H1 (cell line): ENCODE data around the gene RHOBTB1. TPM values are rescaled to one million over a fixed set of nuclear protein-coding genes. Genes with fewer than 3 reads are reported as not detected.

Source experiments
- CTCF ChIA-PET: fragments of 300-600 bp; sonication (Branson Sonifier 250); formaldehyde crosslinking; loops from one replicate; lab custom pipeline; 2021; ENCODE audit not compliant: partially characterized antibody; lab: Charles Lee
- POLR2A ChIA-PET: fragments of 300-600 bp; sonication (Branson Sonifier 250); formaldehyde crosslinking; loops from one replicate; lab custom pipeline; 2021; ENCODE audit warnings: inconsistent platforms; ENCODE audit not compliant: partially characterized antibody; lab: Charles Lee
- DNase-seq, 2 experiments: peaks; one replicate each; pipeline versions ENCODE4 v3.0.0 to v3.0.0-alpha.2; 2010 to 2022; ENCODE audit warnings: low spot score in 2 of 2, low read depth in 1 of 2, mixed read lengths in 1 of 2
- FAIRE-seq: peaks from 2 replicates; lab custom pipeline; 2011; peaks lifted over from hg19 to GRCh38; lab: Jason Lieb, UNC
- H2AFZ ChIP-seq: 2 replicates; pipeline ENCODE4 v1.8.1; 2012; ENCODE audit warnings: low read length, inconsistent platforms
- H2AK5ac ChIP-seq: 2 replicates; pipeline ENCODE4 v1.6.1; 2013; ENCODE audit warnings: low read depth, low read length
- H2BK120ac ChIP-seq: replicated peaks from 2 replicates; pipeline ENCODE3; 2013; ENCODE audit warnings: low read depth, low read length, inconsistent platforms
- H2BK12ac ChIP-seq: 2 replicates; pipeline ENCODE4 v1.6.1; 2013; ENCODE audit warnings: low read depth, low read length
- H2BK15ac ChIP-seq: 2 replicates; pipeline ENCODE4 v1.6.1; 2013; ENCODE audit warnings: low read length
- H2BK20ac ChIP-seq: 2 replicates; pipeline ENCODE4 v1.6.1; 2013; ENCODE audit warnings: low read length
- H2BK5ac ChIP-seq: 2 replicates; pipeline ENCODE4 v1.6.1; 2013; ENCODE audit warnings: low read depth, low read length
- H3K14ac ChIP-seq: 2 replicates; pipeline ENCODE4 v1.6.1; 2013; ENCODE audit warnings: inconsistent platforms; ENCODE audit not compliant: insufficient read length
- H3K18ac ChIP-seq: 2 replicates; pipeline ENCODE4 v1.6.1; 2013; ENCODE audit warnings: low read length; ENCODE audit errors: extremely low read depth
- H3K23ac ChIP-seq: 2 replicates; pipeline ENCODE4 v1.6.1; 2013; ENCODE audit warnings: inconsistent platforms; ENCODE audit not compliant: insufficient read length
- H3K23me2 ChIP-seq: 2 replicates; pipeline ENCODE4 v1.6.1; 2013; ENCODE audit warnings: low read depth, low read length
- H3K27ac ChIP-seq: 2 replicates; pipeline ENCODE4 v1.6.1; 2011; ENCODE audit warnings: low read depth, low read length, inconsistent platforms
- H3K27me3 ChIP-seq, 4 experiments: replicated peaks in 1 of 4; 1 replicate in 1 of 4; 2 replicates in 3 of 4; pipeline versions ENCODE4 v1.6.1 to v1.8.1; 2011 to 2013; ENCODE audit warnings: low read length in 3 of 4, mild to moderate bottlenecking in 3 of 4, inconsistent platforms in 2 of 4, mixed read lengths in 2 of 4, moderate library complexity in 1 of 4; ENCODE audit not compliant: control insufficient read depth in 3 of 4, insufficient read depth in 3 of 4; ENCODE audit errors: extremely low read depth in 1 of 4
- H3K36me3 ChIP-seq, 4 experiments: 2 replicates each; pipeline versions ENCODE4 v1.6.1 to v1.8.1; 2011 to 2013; ENCODE audit warnings: mild to moderate bottlenecking in 4 of 4, low read length in 3 of 4, moderate library complexity in 2 of 4, control low read depth in 1 of 4, inconsistent platforms in 1 of 4; ENCODE audit not compliant: insufficient read depth in 4 of 4, control insufficient read depth in 2 of 4
- H3K4ac ChIP-seq: replicated peaks from 2 replicates; pipeline ENCODE3; 2013; ENCODE audit warnings: low read length, low read depth, mixed read lengths, inconsistent platforms; ENCODE audit not compliant: insufficient read length
- H3K4me1 ChIP-seq, 4 experiments: replicated peaks in 1 of 4; 1 replicate in 1 of 4; 2 replicates in 3 of 4; pipeline versions ENCODE4 v1.6.1 to v1.8.1; 2011 to 2013; ENCODE audit warnings: low read length in 3 of 4, inconsistent platforms in 2 of 4, mixed read lengths in 1 of 4; ENCODE audit not compliant: insufficient read depth in 4 of 4, control insufficient read depth in 3 of 4
- H3K4me2 ChIP-seq, 2 experiments: 2 replicates each; pipeline versions ENCODE4 v1.6.1 to v1.8.1; 2011 to 2013; ENCODE audit warnings: low read depth in 2 of 2, low read length in 2 of 2, control low read depth in 1 of 2, inconsistent platforms in 1 of 2, mild to moderate bottlenecking in 1 of 2; ENCODE audit not compliant: insufficient read depth in 1 of 2
- H3K4me3 ChIP-seq, 4 experiments: fragments of 200-600, 300-600 bp in 1 of 4; sonication (generic), shearing (Covaris generic), sonication (Bioruptor Twin) in 1 of 4; 2 replicates each; pipeline versions ENCODE4 v1.5.1 to v1.8.1; 2011 to 2016; ENCODE audit warnings: low read length in 4 of 4, low read depth in 3 of 4, control low read depth in 2 of 4, inconsistent platforms in 2 of 4, mild to moderate bottlenecking in 2 of 4, mixed read lengths in 1 of 4, moderate library complexity in 1 of 4; ENCODE audit not compliant: insufficient read depth in 2 of 4; ENCODE audit errors: extremely low read depth in 1 of 4
- H3K56ac ChIP-seq: replicated peaks from 2 replicates; pipeline ENCODE3; 2013; ENCODE audit warnings: low read depth, mild to moderate bottlenecking, mixed read lengths, low read length, inconsistent platforms; ENCODE audit not compliant: insufficient read length
- H3K79me1 ChIP-seq: 2 replicates; pipeline ENCODE4 v1.6.1; 2013; ENCODE audit warnings: low read depth, low read length, control low read depth
- H3K79me2 ChIP-seq, 2 experiments: 2 replicates each; pipeline versions ENCODE4 v1.6.1 to v1.8.1; 2012 to 2013; ENCODE audit warnings: low read length in 2 of 2, mild to moderate bottlenecking in 2 of 2, inconsistent platforms in 1 of 2; ENCODE audit not compliant: insufficient read depth in 2 of 2, control insufficient read depth in 1 of 2
- H3K9ac ChIP-seq, 4 experiments: replicated peaks in 1 of 4; 1 replicate in 1 of 4; 2 replicates in 3 of 4; pipeline versions ENCODE4 v1.6.1 to v1.8.1; 2011 to 2013; ENCODE audit warnings: low read depth in 3 of 4, low read length in 3 of 4, control low read depth in 2 of 4, mild to moderate bottlenecking in 2 of 4, moderate library complexity in 2 of 4, inconsistent platforms in 1 of 4; ENCODE audit errors: extremely low read depth in 1 of 4
- H3K9me3 ChIP-seq, 2 experiments: 2 replicates each; pipeline versions ENCODE4 v1.6.1 to v1.8.1; 2012 to 2013; ENCODE audit warnings: mild to moderate bottlenecking in 2 of 2, moderate library complexity in 2 of 2, control low read depth in 1 of 2, inconsistent platforms in 1 of 2, low read depth in 1 of 2, low read length in 1 of 2, mixed read lengths in 1 of 2; ENCODE audit not compliant: insufficient read depth in 2 of 2
- H4K20me1 ChIP-seq, 2 experiments: replicated peaks in 1 of 2; 2 replicates each; pipeline versions ENCODE3 to v1.8.1; 2011 to 2013; ENCODE audit warnings: inconsistent platforms in 2 of 2, low read length in 2 of 2, mild to moderate bottlenecking in 1 of 2; ENCODE audit not compliant: insufficient read depth in 2 of 2, control insufficient read depth in 1 of 2
- H4K5ac ChIP-seq: 2 replicates; pipeline ENCODE4 v1.6.1; 2013; ENCODE audit warnings: low read length, low read depth, mixed read lengths, inconsistent platforms; ENCODE audit not compliant: insufficient read length
- H4K8ac ChIP-seq: 2 replicates; pipeline ENCODE4 v1.8.0; 2013; ENCODE audit warnings: mild to moderate bottlenecking, moderate library complexity, low read length, inconsistent platforms; ENCODE audit not compliant: insufficient read depth; ENCODE audit errors: extremely low read depth
- H4K91ac ChIP-seq: replicated peaks from 2 replicates; pipeline ENCODE3; 2013; ENCODE audit warnings: low read length, mixed read lengths, inconsistent platforms; ENCODE audit not compliant: insufficient read length
- BACH1 ChIP-seq: IDR thresholded peaks from 2 replicates; pipeline ENCODE4 v1.6.1; 2012; ENCODE audit warnings: low read length, improper control_type of control experiment
- BRCA1 ChIP-seq: IDR thresholded peaks from 2 replicates; pipeline ENCODE4 v1.6.1; 2012; ENCODE audit warnings: low read depth, low read length, improper control_type of control experiment
- CREB1 ChIP-seq: IDR thresholded peaks from 2 replicates; pipeline ENCODE4 v1.6.1; 2012; ENCODE audit warnings: inconsistent platforms
- EGR1 ChIP-seq: IDR thresholded peaks from 2 replicates; pipeline ENCODE4 v1.6.1; 2011; ENCODE audit warnings: low read depth, low read length, borderline replicate concordance
- EP300 ChIP-seq, 2 experiments: IDR thresholded peaks; 1 replicate in 1 of 2; 2 replicates in 1 of 2; pipeline ENCODE4 v1.6.1; 2011 to 2012; ENCODE audit warnings: low read depth in 2 of 2, low read length in 2 of 2, mild to moderate bottlenecking in 2 of 2, borderline replicate concordance in 1 of 2, inconsistent platforms in 1 of 2, moderate library complexity in 1 of 2
- EZH2 ChIP-seq: fragments of 200-600 bp; sonication (generic); IDR thresholded peaks from 2 replicates; pipeline ENCODE4 v1.7.1; 2012; ENCODE audit warnings: low read depth, mild to moderate bottlenecking, moderate library complexity, low read length, inconsistent platforms; ENCODE audit not compliant: severe bottlenecking
- GABPA ChIP-seq: IDR thresholded peaks from 2 replicates; pipeline ENCODE4 v1.6.1; 2011; ENCODE audit warnings: mild to moderate bottlenecking, low read length, moderate library complexity, borderline replicate concordance; ENCODE audit not compliant: insufficient read depth
- HDAC2 ChIP-seq, 2 experiments: fragments of 300-600 bp in 1 of 2; sonication (generic) in 1 of 2; IDR thresholded peaks; 2 replicates each; pipeline ENCODE4 v1.6.1; 2011 to 2012; ENCODE audit warnings: low read depth in 2 of 2, low read length in 2 of 2, mild to moderate bottlenecking in 2 of 2, moderate library complexity in 2 of 2, borderline replicate concordance in 1 of 2, inconsistent platforms in 1 of 2
- HDAC6 ChIP-seq: IDR thresholded peaks from one replicate; pipeline ENCODE4 v1.7.1; 2012; ENCODE audit warnings: low read depth, mild to moderate bottlenecking, inconsistent platforms, low read length, moderate library complexity
- POU5F1 ChIP-seq: IDR thresholded peaks from 2 replicates; pipeline ENCODE4 v1.6.1; 2011; ENCODE audit warnings: low read depth, mild to moderate bottlenecking, low read length, moderate library complexity
- SUZ12 ChIP-seq: fragments of 200-600 bp; sonication (generic); IDR thresholded peaks from 2 replicates; pipeline ENCODE4 v1.6.1; 2012; ENCODE audit warnings: mild to moderate bottlenecking, inconsistent platforms, low read length, moderate library complexity, mixed read lengths
- TEAD4 ChIP-seq: IDR thresholded peaks from 2 replicates; pipeline ENCODE4 v1.6.1; 2012; ENCODE audit warnings: low read depth, low read length, inconsistent platforms, mixed read lengths
- WGBS, 2 experiments: shearing (Covaris generic) in 1 of 2; methylation state at CpG; one replicate each; pipeline versions ENCODE4 v1.1.6 to v1.1.7; 2013 to 2015; ENCODE audit warnings: low lambda C conversion rate in 2 of 2, mixed read lengths in 2 of 2, inconsistent platforms in 1 of 2, low coverage in 1 of 2, missing lambda C conversion rate in 1 of 2; ENCODE audit not compliant: insufficient replicate concordance in 2 of 2, insufficient coverage in 1 of 2, insufficient read length in 1 of 2; ENCODE audit errors: extremely low coverage in 1 of 2, missing lambda C conversion rate in 1 of 2; 5-methylcytosine and 5-hydroxymethylcytosine counted together
- polyA plus RNA-seq, 7 experiments: library from polyadenylated mRNA; depleted of rRNA in 3 of 7; stranded (reverse) in 5 of 7; unstranded in 2 of 7; fragments of >200 nt in 5 of 7; fragments of 200-250 nt in 2 of 7; gene quantifications; 1 replicate in 5 of 7; 2 replicates in 1 of 7; 4 replicates in 1 of 7; pipeline versions ENCODE4 v1.2.1 to v1.2.3, GENCODE V29; 2011 to 2013; ENCODE audit warnings: missing spikeins in 2 of 7, mixed read lengths in 2 of 7
- total RNA-seq: library from RNA; stranded (reverse); fragmentation: NEBNext Ultra II Directional; extraction: Animal tissue kit (Norgen Biotek cat#: 25700); gene quantifications from 2 replicates; pipeline ENCODE4 v1.2.1, GENCODE V29; 2021

Gene RHOBTB1
- total and polyA plus RNA-seq, 2 of the 8 experiments (the other 6 are each of a cell fraction or from before 2014, with no cell fraction given): 6.1 to 7.4 TPM

GRCh38 chr10:60934215-60935175 lies 9.5 kb downstream of the RHOBTB1 start:
- Histone ChIP-seq H3K23ac (no peak overlapping the region), H3K4ac (no peak overlapping the region), H3K79me1 (no peaks in the 10 kb centered on the region), H2BK20ac (no peak overlapping the region), H3K23me2 (no peaks in the 10 kb centered on the region), H3K9me3 (no peaks in the 10 kb centered on the region), H3K14ac (no peak overlapping the region), H3K18ac (no peak overlapping the region), H2BK120ac (no peak overlapping the region), H4K20me1 (no peaks in the 10 kb centered on the region), H4K5ac (no peak overlapping the region), H2AFZ (no peak overlapping the region), H3K27me3 (no peaks in the 10 kb centered on the region), H3K36me3 (no peaks in the 10 kb centered on the region), H2BK12ac (no peak overlapping the region), H3K4me2 (no peak overlapping the region), H3K79me2 (no peaks in the 10 kb centered on the region), H3K4me1 (no peaks in the 10 kb centered on the region), H3K56ac (no peak overlapping the region), H3K9ac (no peak overlapping the region), H2BK5ac (no peak overlapping the region), H4K8ac (no peak overlapping the region), H3K27ac (no peak overlapping the region), H3K4me3 (no peak overlapping the region), H4K91ac (no peak overlapping the region), H2AK5ac (no peak overlapping the region), H2BK15ac (no peak overlapping the region)
- WGBS, 2 experiments: 86% methylated on average over 6 of the region's 6 CpGs; no CpG with 5 or more reads in 1 of the 2 experiments
- DNase-seq: no peak
- ChIA-PET POLR2A (interaction anchor here (1.0 kb wide), 1 partner anchor 9 kb away, joined by 3 read pairs; the partner anchor contains the start of gene RHOBTB1), CTCF (interaction anchor here (1.5 kb wide), 1 partner anchor 30 kb away, joined by 3 read pairs; no protein-coding TSS in a partner anchor)
- no peak for FAIRE-seq
- TF ChIP-seq POU5F1 (no peak), EP300 (IDR thresholded peaks at IDR 0.05; ENCODE audit: borderline replicate concordance in 1 of 2, low read depth in 2 of 2, low read length in 2 of 2) (no peak), SUZ12 (no peak), EZH2 (no peak), BACH1 (no peak), BRCA1 (no peak), HDAC2 (IDR thresholded peaks at IDR 0.05; ENCODE audit: borderline replicate concordance in 1 of 2, low read depth in 2 of 2, low read length in 2 of 2) (no peak), CREB1 (no peak), HDAC6 (no peak), TEAD4 (no peak), EGR1 (no peak), GABPA (no peak)
